Measurements from ENCODE around the gene ABCF1. TPM values are rescaled to one million over a fixed set of nuclear protein-coding genes. Genes with fewer than 3 reads are reported as not detected.
A peak's percentile ranks its signal among the peaks of the same experiment; 100 is the strongest.

ABCF1 gene
- total RNA-seq, 1 donor from 2014 or later: 64.4 TPM

DNA sequence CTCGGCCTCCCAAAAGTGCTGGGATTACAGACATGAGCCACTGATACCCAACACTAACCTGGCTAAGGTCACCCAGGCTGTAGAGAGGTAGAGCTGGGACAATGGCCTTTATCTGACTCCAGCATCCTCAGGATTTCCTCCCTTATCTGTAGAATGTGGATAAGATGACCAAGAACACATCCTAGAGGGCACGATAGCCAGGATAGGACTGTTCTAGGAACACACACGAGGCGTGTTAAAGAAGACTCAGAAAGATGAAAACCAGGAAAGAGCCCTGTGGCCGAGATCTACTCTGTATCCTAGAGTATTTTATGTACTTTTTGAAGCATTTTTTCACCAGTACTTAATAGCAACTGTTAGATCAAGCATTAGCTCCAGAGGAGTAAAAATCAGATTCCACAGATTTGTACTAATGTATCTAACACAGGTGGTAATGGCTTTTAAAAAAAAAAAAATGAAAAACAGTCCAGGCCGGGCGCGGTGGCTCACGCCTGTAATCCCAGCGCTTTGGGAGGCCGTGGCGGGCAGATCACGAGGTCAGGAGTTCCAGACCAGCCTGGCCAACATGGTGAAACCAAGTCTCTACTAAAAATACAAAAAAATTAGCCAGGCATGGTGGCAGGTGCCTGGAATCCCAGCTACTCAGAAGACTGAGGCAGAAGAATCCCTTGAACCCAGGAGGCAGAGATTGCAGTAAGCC is 28.5 kb downstream of the ABCF1 start:
- no peak for DNase-seq (ENCODE audit: extremely low read depth, low read depth, low spot score)

DNA sequence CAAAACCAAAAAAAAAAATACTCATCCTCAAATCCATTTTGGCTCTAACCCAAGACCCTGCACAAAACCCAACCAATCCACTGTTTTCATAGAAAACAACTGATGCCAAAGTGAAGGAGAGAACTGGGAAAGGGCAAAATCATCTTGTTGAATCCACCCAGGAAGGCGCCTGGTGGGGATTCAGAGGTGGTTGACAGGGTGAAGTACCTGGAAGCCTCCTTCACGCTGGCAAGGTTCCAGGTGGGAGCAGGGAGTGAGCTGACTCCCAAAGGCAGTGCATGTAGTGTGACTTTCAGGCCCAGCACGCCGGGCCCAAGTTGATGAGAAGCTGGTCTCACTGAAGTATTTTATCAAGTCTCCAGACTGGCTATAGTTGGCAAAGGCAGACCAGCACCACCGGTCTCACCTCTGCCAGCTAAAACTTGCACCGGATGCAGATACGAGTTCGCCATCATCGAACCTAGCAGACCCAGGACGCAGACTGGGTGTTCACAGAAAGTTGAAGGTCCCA is 29.3 kb downstream of the ABCF1 start:
- DNase-seq (ENCODE audit: extremely low read depth, low read depth, low spot score): no peak

- DNase-seq (ENCODE audit: extremely low read depth, low read depth, low spot score): no peak
These were observed 30.2 kb downstream of the ABCF1 start for GRCh38 chr6:30601436-30601814.

DNA sequence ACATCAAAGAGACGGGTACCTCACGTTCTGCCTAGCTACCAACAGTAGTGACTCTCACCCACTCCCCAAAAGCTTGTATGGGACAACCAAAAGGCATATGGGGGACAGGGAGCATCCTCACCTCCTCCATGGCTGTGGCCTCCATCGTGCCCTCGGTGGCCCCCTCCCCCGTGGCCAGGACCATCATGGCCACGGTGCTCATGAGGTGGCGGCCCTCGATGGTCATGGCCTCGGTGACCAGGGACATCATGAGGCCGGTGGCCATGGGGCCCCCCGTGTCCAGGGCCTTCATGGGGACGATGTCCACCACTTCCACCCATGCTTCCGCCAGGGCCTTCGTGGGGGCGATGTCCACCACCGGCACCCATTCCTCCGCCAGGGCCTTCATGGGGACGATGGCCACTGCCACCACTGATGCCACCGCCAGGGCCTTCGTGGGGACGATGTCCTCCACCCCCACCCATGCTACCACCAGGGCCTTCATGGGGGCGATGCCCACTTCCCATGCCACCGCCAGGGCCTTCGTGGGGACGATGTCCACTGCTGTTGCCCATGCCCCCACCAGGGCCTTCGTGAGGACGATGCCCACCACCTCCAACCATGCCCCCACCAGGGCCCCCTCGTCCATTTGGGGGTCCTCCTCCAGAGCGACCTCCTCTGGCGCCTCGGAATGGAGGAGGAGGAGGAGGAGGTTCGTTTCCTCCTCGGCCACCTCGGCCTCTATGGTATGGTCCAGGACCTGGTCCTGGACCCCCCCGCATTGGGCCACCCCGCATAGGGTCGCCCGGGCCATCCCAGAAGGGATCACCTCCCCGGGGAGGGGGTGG is 30.8 kb downstream of the ABCF1 start:
- DNase-seq (ENCODE audit: extremely low read depth, low read depth, low spot score): no peak

- DNase-seq (ENCODE audit: extremely low read depth, low read depth, low spot score): no peak
These were observed 32.7 kb downstream of the ABCF1 start for GRCh38 chr6:30603961-30604360.

DNA sequence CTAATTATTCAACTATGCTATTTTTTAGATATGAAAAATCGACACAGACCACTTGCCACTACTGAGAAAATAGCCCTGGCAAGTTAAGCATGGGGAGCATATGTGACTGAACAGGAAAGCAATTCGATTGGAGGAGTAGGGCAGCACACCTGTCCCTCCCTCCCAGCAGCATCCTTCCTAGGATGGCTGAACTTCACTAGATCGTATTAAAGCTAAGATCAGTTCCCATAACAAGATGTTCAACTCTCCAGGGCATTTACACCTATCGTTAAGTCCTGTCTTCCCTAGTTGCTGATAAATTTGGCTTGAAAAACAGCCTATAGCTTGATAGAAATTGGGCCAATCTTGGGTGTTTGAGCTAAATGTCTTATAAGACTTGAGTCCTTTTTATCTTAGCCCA is 38.8 kb downstream of the ABCF1 start:
- DNase-seq (ENCODE audit: extremely low read depth, low read depth, low spot score): no peak

DNA sequence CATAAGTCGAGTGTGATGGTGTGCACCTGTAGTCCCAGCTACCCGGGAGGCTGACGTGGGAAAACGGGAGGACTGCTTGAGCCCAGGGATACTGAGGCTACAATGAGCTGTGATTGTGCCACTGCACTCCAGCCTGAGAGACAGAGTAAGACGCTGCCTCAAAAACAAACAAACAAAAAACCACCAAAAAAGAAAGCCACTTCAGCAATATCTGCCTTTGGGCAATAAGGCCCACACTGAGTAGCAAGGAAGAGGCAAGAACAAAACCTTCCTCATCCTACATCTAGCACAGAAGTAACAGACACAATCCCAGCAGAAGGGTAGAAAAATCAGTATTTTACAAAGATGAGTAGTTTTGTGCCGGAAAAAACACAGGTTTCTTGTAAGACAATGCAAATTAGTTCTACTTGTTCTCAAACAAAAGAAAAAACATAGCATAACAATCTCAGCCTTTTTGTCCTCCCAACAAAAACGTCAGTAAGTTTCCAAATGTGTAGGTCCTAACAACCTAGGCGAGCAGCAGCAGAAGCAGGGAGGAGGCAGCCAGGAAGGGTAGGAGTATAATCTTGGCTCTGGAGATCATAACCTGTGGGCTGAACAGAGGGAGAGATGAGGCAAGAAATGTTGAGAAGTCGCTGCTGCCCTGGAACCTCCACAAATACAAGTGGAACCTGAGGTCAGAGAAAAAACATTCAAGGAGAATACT is 40.1 kb downstream of the ABCF1 start:
- no peak for DNase-seq (ENCODE audit: extremely low read depth, low read depth, low spot score)

DNA sequence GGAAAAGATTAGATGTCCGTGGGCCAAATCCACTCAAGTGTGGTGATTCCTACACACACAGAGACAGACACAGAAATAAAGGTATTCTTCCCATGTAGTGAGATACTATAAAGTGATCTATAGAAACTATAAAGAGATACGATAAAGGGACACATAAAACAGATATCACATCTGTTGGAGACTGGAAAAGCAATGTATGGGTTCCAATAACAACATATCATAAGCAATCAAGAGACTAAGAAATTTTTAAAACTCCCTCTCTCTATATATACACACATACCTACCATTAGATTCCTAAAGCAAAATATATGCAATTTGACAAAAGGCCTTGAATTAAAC is 40.6 kb downstream of the ABCF1 start:
- no peak for DNase-seq (ENCODE audit: extremely low read depth, low read depth, low spot score)

GRCh38 chr6:30612213-30612612 is 41.0 kb downstream of the ABCF1 start:
- no peak for DNase-seq (ENCODE audit: extremely low read depth, low read depth, low spot score)

DNA sequence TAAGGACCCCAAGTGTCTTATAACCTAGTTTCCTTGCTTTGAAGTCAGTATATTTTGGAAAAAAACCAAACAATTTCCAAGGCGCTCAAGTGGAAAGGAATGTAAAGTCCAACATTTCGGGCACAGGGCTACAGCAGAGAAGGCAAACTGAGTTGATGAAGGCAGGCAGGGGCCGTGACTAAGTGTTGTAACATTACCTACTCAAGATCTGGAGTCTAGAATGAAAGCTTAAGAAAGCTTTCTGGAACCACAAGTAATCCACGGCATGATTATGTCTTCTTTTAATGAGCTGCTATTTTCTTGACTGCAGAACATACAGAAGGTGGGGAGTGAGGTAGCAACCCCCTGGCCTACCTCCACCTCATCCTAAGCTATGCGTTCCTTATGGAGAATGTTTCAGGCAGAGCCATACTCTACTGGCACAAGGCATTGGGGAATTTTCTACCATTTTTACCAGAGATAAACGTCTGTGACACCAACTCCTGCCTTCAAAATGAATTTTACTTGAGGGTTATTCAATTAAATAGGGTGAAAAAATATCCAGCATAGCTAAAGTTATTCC is 41.5 kb downstream of the ABCF1 start:
- DNase-seq (ENCODE audit: extremely low read depth, low read depth, low spot score): no peak

- no peak for DNase-seq (ENCODE audit: extremely low read depth, low read depth, low spot score)
These were observed 42.2 kb downstream of the ABCF1 start for GRCh38 chr6:30613251-30614043.

- DNase-seq (ENCODE audit: extremely low read depth, low read depth, low spot score): no peak
These were observed 43.0 kb downstream of the ABCF1 start for GRCh38 chr6:30614044-30614842.

DNA sequence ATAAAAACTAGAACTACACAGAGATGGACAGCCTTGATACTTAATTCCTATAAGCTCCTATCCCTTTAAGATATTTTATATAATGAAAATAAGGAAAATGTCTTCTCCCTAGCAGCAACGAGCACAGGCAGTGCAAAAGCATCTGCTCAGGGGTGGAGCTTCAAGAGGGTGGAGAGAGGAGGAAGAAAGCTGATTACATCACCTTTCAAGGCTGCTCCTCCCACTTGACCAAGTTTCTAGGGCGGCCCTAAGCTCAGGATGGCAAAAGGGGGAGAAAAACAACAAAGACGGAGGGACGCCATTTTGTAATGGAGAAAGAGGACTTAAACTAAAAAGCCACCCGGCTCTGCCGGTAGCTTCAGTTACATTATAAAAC is 43.6 kb downstream of the ABCF1 start:
- DNase-seq (ENCODE audit: extremely low read depth, low read depth, low spot score): peak; percentile 95

GRCh38 chr6:30615219-30615957 is 44.1 kb downstream of the ABCF1 start:
- no peak for DNase-seq (ENCODE audit: extremely low read depth, low read depth, low spot score)

DNA sequence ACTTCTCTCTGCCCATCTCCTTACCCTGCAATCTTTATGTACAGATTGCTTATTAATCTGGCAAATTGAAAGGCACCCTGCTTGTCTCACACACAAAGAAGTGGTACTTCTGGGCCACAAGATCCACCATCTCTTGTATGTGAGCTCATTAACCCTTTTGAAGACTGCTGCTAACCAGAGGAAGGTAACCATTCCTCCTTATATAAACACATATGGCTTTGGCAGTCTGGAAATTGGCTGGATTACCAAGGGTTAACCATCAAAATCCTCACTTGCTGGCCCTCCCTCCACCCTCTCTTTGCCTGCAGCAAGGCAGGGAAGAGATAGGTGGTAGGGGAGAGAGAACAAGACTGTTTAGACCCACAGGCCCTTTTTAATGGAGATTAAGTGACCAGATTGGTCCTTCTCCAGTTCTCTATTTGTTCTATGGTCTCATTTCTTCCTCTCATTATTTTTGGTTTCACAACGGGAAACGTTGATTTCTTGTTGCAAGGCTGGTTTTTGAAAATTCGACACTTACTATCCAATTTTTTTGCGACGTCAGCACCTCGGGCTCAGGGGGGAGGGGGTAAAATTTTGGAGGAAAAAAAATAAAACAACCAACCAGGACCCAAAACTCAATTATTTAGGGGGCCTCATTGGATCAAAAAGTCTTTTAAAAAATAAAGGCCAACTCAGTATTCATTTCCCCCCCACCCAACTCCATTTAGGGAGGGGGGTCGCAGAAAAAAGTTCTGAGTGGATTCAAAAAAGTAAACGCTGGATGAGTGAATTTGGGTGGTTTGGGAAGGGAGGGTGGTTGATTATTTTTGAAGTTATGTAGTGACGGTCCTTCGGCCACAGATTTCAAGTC is 44.9 kb downstream of the ABCF1 start:
- no peak for DNase-seq (ENCODE audit: extremely low read depth, low read depth, low spot score)

DNA sequence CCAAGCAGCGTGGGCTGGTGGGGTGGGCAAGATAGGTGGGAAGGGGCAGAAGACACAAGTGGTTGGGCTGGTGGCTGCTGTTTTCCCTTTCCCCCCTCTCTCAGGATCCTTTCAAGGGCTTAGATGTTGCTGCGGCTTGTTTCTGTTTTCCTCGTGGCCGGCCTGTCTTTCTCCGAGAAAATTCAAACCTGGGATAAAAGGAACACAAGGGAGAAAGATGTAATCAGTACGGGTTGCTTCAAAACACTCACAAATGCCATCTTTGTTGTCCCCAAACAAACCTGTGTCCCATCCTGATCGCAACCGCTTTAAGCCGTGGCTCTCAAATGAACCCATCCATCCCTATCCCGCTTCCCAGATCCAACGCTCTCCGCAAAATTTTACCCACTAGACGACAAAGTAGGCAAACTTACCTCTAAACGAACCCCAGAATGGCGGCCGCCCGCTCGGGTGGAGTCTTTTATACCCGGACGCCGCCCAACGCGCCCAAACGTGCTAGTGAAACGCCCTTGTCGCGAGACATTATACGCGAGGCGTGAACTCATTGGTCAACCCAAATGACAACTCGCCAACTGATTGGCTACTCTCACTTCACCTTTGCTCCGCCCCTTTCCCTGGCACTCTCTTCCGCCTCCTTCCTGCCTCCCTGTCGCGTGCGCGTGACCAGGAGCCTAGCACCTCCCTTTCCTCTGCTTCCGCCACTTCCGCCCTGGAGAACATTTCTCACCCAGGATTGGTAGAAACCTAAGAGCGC is 45.7 kb downstream of the ABCF1 start, which contains the start of gene PPP1R10:
Gene PPP1R10, minus strand, starts transcription at position 433 of the 754 bp plus-strand sequence. CDS start 7,299 bp downstream, outside the sequence.
- peak; percentile 100 for DNase-seq (ENCODE audit: extremely low read depth, low read depth, low spot score)

DNA sequence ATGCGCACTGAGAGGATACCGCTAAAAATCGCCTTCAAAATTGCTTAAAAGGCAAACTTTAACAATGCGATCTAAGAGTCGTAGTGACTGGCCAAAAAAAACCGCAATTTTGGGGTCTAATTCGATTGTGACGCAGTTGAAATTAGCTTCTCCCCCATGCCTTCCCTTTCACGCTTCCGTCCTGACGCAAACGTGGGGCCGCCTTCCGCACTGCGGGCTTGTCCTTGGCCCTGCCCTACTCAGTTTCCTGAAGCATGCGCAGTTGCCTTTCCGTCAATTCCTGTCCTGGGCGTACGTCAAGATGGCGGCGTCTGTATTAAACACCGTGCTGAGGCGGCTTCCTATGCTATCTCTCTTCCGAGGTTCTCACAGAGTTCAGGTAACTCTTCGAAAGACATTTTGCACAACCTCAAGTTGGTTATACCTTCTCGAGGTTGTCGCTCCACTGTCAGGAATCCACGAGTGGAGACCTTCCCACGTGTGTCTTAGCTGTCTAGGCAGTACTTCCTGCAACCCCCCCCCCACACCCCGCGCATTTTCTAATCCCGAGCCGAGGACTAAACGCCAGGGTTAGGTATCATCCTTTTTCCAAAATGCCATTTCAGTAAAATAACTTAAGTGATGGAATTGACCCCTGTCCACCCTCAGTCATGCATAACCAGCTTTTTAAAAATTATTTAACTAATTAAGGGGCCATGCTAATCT is 46.5 kb downstream of the ABCF1 start, which contains the start of gene MRPS18B:
Gene MRPS18B, plus strand, starts transcription at position 276 of the 705 bp plus-strand sequence. Its CDS starts 26 bp downstream, at position 302.
- DNase-seq (ENCODE audit: extremely low read depth, low read depth, low spot score): peak; percentile 95

Measured in glomerular endothelial cell (primary cell).